PC-3 (cell line): ENCODE results near the gene SLC43A1. TPM values are rescaled to one million over a fixed set of nuclear protein-coding genes. Genes with fewer than 3 reads are reported as not detected.

Experiments
- ATAC-seq: fragments of 200-7000 bp; cut with Tn5 transposase; 2 replicates; pipeline ENCODE4 v1.9.1; 2020; ENCODE audit warnings: mild to moderate bottlenecking, moderate library complexity
- BruUV-seq: library from RNA; stranded (reverse); fragments of 400-500 nt; replicated peaks from 2 replicates; lab custom pipeline; 2021; lab: Mats Ljungman, UMichigan
- CTCF ChIA-PET: fragments of 300-600 bp; sonication (Branson Sonifier 250); formaldehyde crosslinking; loops from one replicate; lab custom pipeline; 2022; ENCODE audit warnings: antibody characterized with exemption; lab: Charles Lee
- POLR2A ChIA-PET: fragments of 300-600 bp; sonication (Branson Sonifier 250); formaldehyde crosslinking; loops from one replicate; lab custom pipeline; 2022; ENCODE audit warnings: antibody characterized with exemption; ENCODE audit not compliant: unreplicated experiment; lab: Charles Lee
- DNase-seq: peaks from one replicate; pipeline ENCODE4 v3.0.0-alpha.2; 2015
- H2AFZ ChIP-seq: fragments of 300-600 bp; sonication (generic); 2 replicates; pipeline ENCODE4 v1.6.0; 2016; ENCODE audit warnings: antibody characterized with exemption, low read length
- H3F3A ChIP-seq: fragments of 300-600 bp; sonication (generic); one replicate; pipeline ENCODE4 v1.6.0; 2017; ENCODE audit warnings: antibody characterized with exemption, low read length, control low read depth, mild to moderate bottlenecking; ENCODE audit not compliant: unreplicated experiment
- H3K27ac ChIP-seq: fragments of 300-600 bp; sonication (generic); 2 replicates; pipeline ENCODE4 v1.5.1; 2016; ENCODE audit warnings: mild to moderate bottlenecking, low read length
- H3K27me3 ChIP-seq: fragments of 300-600 bp; sonication (generic); 2 replicates; pipeline ENCODE4 v1.6.1; 2016; ENCODE audit warnings: low read length, mixed read lengths
- H3K36me3 ChIP-seq: fragments of 300-600 bp; sonication (generic); 2 replicates; pipeline ENCODE4 v1.6.1; 2016; ENCODE audit warnings: low read depth, mixed run types, low read length, mixed read lengths
- H3K4me1 ChIP-seq: fragments of 300-600 bp; sonication (generic); 2 replicates; pipeline ENCODE4 v1.5.1; 2016; ENCODE audit warnings: low read length; ENCODE audit not compliant: insufficient read depth
- H3K4me2 ChIP-seq: fragments of 300-600 bp; sonication (generic); 2 replicates; pipeline ENCODE4 v1.6.0; 2016; ENCODE audit warnings: low read length
- H3K4me3 ChIP-seq: fragments of 300-600 bp; sonication (generic); 2 replicates; pipeline ENCODE4 v1.5.1; 2016; ENCODE audit warnings: mild to moderate bottlenecking, low read length, mixed read lengths
- H3K79me2 ChIP-seq: fragments of 300-600 bp; sonication (generic); 2 replicates; pipeline ENCODE4 v1.6.1; 2017; ENCODE audit warnings: low read length, mixed read lengths
- H3K9ac ChIP-seq: fragments of 300-600 bp; sonication (generic); 2 replicates; pipeline ENCODE4 v1.6.0; 2016; ENCODE audit warnings: mild to moderate bottlenecking, low read length
- H3K9me2 ChIP-seq: fragments of 300-600 bp; sonication (generic); replicated peaks from 2 replicates; pipeline ENCODE4 v1.6.1; 2016; ENCODE audit warnings: mixed run types, low read length, mixed read lengths
- H3K9me3 ChIP-seq: fragments of 300-600 bp; sonication (generic); 2 replicates; pipeline ENCODE4 v1.6.1; 2016; ENCODE audit warnings: low read length, mixed read lengths
- H4K20me1 ChIP-seq: fragments of 300-600 bp; sonication (generic); 2 replicates; pipeline ENCODE4 v1.6.1; 2016; ENCODE audit warnings: low read length, mixed read lengths
- EZH2 ChIP-seq: fragments of 300-600 bp; sonication (generic); IDR thresholded peaks from one replicate; pipeline ENCODE4 v1.6.1; 2017; ENCODE audit warnings: antibody characterized with exemption, mild to moderate bottlenecking, low read length; ENCODE audit not compliant: unreplicated experiment
- EZH2phosphoT487 ChIP-seq: fragments of 300-600 bp; sonication (generic); IDR thresholded peaks from 2 replicates; pipeline ENCODE4 v1.6.1; 2018; ENCODE audit warnings: mild to moderate bottlenecking, antibody characterized with exemption, low read length, borderline replicate concordance
- intact Hi-C: fragments of 100-400 bp; cut with micrococcal nuclease; formaldehyde crosslinking; loops from 2 replicates; pipeline ENCODE4 v1.9.0; 2023
- total RNA-seq: library from RNA; depleted of rRNA; stranded (reverse); fragments of >200 nt; gene quantifications from 2 replicates; pipeline ENCODE4 v1.2.3, GENCODE V29; 2014
- TF ChIP-seq, protein P1 (sequence below): fragments of 300-600 bp; sonication (generic); conservative IDR thresholded peaks from 2 replicates; pipeline ENCODE4 v1.5.1; 2017; ENCODE audit warnings: antibody characterized with exemption, low read depth, mild to moderate bottlenecking, low read length

SLC43A1 gene
- total RNA-seq, 1 experiment from 2014 or later: 12.4 TPM

- Histone ChIP-seq H3K9ac (no peak overlapping the region), H3K9me3 (no peaks in the 10 kb centered on the region), H3K4me3 (no peak overlapping the region), H2AFZ (no peak overlapping the region), H3F3A (no peaks in the 10 kb centered on the region), H3K9me2 (no peaks in the 10 kb centered on the region), H3K4me1 (no peaks in the 10 kb centered on the region), H3K27me3 (no peaks in the 10 kb centered on the region), H3K36me3 (no peaks in the 10 kb centered on the region), H4K20me1 (no peaks in the 10 kb centered on the region), H3K4me2 (no peak overlapping the region), H3K79me2 (no peaks in the 10 kb centered on the region), H3K27ac (no peak overlapping the region)
- CTCF ChIA-PET: no interaction called here
- DNase-seq (no peak), ATAC-seq (no peak)
- POLR2A ChIA-PET: no interaction called here
- intact Hi-C loops: no loop called here
- no TSS peak for BruUV-seq
- TF ChIP-seq, protein P1, sequence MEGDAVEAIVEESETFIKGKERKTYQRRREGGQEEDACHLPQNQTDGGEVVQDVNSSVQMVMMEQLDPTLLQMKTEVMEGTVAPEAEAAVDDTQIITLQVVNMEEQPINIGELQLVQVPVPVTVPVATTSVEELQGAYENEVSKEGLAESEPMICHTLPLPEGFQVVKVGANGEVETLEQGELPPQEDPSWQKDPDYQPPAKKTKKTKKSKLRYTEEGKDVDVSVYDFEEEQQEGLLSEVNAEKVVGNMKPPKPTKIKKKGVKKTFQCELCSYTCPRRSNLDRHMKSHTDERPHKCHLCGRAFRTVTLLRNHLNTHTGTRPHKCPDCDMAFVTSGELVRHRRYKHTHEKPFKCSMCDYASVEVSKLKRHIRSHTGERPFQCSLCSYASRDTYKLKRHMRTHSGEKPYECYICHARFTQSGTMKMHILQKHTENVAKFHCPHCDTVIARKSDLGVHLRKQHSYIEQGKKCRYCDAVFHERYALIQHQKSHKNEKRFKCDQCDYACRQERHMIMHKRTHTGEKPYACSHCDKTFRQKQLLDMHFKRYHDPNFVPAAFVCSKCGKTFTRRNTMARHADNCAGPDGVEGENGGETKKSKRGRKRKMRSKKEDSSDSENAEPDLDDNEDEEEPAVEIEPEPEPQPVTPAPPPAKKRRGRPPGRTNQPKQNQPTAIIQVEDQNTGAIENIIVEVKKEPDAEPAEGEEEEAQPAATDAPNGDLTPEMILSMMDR: no peak
- no peak for TF ChIP-seq EZH2
- TF ChIP-seq EZH2phosphoT487: no peak
Observed at GRCh38 chr11:57467508-57468157, 47.9 kb downstream of the SLC43A1 start.

DNA sequence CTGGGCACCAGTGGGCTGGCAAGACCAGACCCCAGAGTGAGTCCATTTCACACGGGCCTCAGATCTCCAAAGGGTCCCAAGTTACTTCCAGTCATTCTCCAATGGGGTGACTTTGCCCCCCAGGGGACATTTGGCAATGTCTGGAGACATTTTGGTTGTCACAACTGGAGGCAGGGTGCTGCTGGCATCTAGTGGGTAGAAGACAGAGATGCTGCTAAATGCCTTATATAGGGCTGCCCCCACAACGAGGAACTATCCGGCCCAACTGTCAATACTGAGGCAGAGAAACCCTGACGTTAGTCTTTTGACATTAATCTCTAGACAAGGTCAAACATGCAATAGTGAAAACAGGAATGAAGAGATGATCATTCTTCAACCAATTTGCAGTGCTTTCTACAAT lies 48.8 kb downstream of the SLC43A1 start:
- no TSS peak for BruUV-seq
- Histone ChIP-seq H4K20me1 (no peaks in the 10 kb centered on the region), H3K79me2 (no peaks in the 10 kb centered on the region), H3K27me3 (no peaks in the 10 kb centered on the region), H3K27ac (no peak overlapping the region), H3K36me3 (no peaks in the 10 kb centered on the region), H3F3A (no peaks in the 10 kb centered on the region), H3K4me1 (no peaks in the 10 kb centered on the region), H3K4me2 (no peak overlapping the region), H3K9me3 (no peaks in the 10 kb centered on the region), H3K9me2 (no peaks in the 10 kb centered on the region), H3K9ac (no peak overlapping the region), H2AFZ (no peak overlapping the region), H3K4me3 (no peak overlapping the region)
- POLR2A ChIA-PET: no interaction called here
- TF ChIP-seq EZH2 (no peak), EZH2phosphoT487 (no peak)
- TF ChIP-seq, protein P1: 0 out of 2 replicates have a peak, but pooled peaks have one; percentile 17
- CTCF ChIA-PET: no interaction called here
- intact Hi-C loops: no loop called here
- no peak for DNase-seq
- ATAC-seq: no peak

GRCh38 chr11:57464539-57465181 lies 50.8 kb downstream of the SLC43A1 start:
- Histone ChIP-seq H3K9me3 (no peaks in the 10 kb centered on the region), H3K4me2 (no peak overlapping the region), H3K27me3 (peaks cover 4% of the 10 kb centered on the region), H2AFZ (no peak overlapping the region), H3K9me2 (no peaks in the 10 kb centered on the region), H3K36me3 (no peaks in the 10 kb centered on the region), H3K9ac (no peak overlapping the region), H4K20me1 (no peaks in the 10 kb centered on the region), H3K79me2 (no peaks in the 10 kb centered on the region), H3K4me1 (peaks cover 4% of the 10 kb centered on the region), H3K4me3 (no peak overlapping the region), H3K27ac (no peak overlapping the region), H3F3A (no peaks in the 10 kb centered on the region)
- intact Hi-C loops: no loop called here
- POLR2A ChIA-PET: no interaction called here
- BruUV-seq: no TSS peak
- ATAC-seq (no peak), DNase-seq (no peak)
- CTCF ChIA-PET: interaction anchor here (0.6 kb wide), 1 partner anchor 115 kb away, joined by 4 read pairs; no protein-coding TSS in a partner anchor
- TF ChIP-seq EZH2phosphoT487 (no peak), EZH2 (no peak)
- TF ChIP-seq, protein P1: no peak
